ENCODE results near the gene METTL15.
"Not testable (repeated sequence)": the region's sequence is repeated elsewhere in the genome, so short reads cannot be mapped to it uniquely, and the experiment has no call there.

METTL15 gene

DNA sequence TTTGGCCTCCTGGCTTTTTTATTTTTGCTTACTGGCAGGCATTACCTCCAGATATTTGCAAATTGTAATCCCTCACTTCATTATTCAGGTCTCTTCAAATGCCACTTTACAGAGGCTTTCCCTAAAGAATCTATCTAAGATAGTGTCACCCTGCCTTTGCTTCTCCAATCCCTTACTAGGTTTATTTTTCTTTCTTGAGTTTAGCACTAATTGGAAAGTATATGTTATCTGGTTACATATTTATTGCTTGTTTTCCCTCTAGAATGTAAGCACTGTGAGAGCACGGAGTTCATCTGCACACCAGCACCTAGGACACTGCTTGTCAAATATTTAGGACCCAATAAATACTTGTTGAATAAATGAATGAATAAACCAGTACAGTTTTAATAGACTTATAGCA, 3.8 kb upstream of the METTL15 start:
- no peak for FAIRE-seq
- TF ChIP-seq POLR2A (IDR thresholded peaks at IDR 0.05; ENCODE audit: low read depth, low read length): no peak
- no peak for DNase-seq (ENCODE audit: insufficient read length, low spot score)

DNA sequence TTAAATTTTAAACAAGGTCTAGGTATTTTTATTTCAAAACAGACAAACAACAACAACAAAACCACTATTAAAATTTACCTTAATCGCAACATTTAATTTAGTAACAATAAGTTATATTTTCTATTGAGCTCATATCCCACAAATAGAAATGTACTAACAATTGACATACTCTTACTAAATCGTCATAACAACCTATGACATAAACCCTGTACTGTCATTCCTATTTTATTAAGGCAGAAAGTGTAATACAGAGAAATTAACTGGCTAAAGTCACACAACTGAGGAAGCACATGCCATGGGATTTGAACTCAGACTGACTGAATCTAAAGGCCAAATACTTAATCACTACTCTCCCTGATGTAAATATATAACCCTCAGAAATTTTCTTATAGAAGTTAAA, 3.2 kb upstream of the METTL15 start:
- DNase-seq (ENCODE audit: insufficient read length, low spot score): no peak
- TF ChIP-seq POLR2A (IDR thresholded peaks at IDR 0.05; ENCODE audit: low read depth, low read length): no peak
- FAIRE-seq: no peak

GRCh38 chr11:28105869-28106268, 2.3 kb upstream of the METTL15 start:
- no peak for FAIRE-seq
- DNase-seq (ENCODE audit: insufficient read length, low spot score): no peak
- TF ChIP-seq POLR2A (IDR thresholded peaks at IDR 0.05; ENCODE audit: low read depth, low read length): no peak

GRCh38 chr11:28106353-28107043, 1.7 kb upstream of the METTL15 start:
- FAIRE-seq: no peak
- TF ChIP-seq POLR2A (IDR thresholded peaks at IDR 0.05; ENCODE audit: low read depth, low read length): no peak
- DNase-seq (ENCODE audit: insufficient read length, low spot score): no peak

GRCh38 chr11:28107191-28107749, 918 bp upstream of the METTL15 start:
- no peak for TF ChIP-seq POLR2A (IDR thresholded peaks at IDR 0.05; ENCODE audit: low read depth, low read length)
- DNase-seq (ENCODE audit: insufficient read length, low spot score) (no peak), FAIRE-seq (no peak)

DNA sequence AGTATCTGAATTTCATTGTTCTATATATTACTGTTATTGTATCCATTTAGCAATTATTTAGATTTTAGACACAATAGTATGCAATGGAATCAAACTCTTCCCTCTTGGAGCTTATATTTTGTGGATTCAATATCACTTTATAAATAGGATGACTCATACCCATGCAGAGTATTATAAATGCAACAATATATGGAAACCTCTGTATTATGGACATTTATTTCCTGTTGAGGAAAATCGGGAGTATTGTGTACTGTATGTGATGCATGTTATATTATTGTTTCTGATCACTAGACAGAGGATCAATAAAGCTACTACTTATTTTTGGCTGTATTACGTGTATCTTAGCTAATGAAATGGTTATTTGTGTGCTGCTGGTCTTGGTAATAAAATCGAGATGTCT, 770 bp downstream of the METTL15 start:
- DNase-seq (ENCODE audit: insufficient read length, low spot score) (no peak), FAIRE-seq (no peak)
- no peak for TF ChIP-seq POLR2A (IDR thresholded peaks at IDR 0.05; ENCODE audit: low read depth, low read length)

- peak; percentile 72 for TF ChIP-seq POLR2A (IDR thresholded peaks at IDR 0.05; ENCODE audit: low read depth, low read length)
- FAIRE-seq: no peak
- DNase-seq (ENCODE audit: insufficient read length, low spot score): no peak
These were observed 2.1 kb downstream of the METTL15 start for GRCh38 chr11:28110108-28110820.

DNA sequence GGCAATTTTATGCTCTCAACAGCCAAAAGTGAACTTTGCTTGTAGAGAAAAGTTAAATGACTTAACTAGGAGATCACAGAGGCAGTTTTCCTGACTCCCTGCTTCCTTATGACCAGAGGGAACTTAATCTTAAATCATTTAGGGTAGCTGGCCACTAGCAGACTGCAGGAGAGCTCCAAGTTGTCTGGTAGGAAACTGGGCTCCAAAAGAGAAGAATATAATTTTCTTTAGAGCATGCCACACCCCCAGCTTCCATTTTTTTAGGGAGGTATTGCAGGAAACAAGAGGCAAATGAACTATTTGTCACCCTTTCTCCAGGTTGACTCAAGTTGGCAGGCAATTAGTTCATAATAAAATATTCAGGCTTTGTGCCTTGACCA, 2.6 kb downstream of the METTL15 start:
- no peak for TF ChIP-seq POLR2A (IDR thresholded peaks at IDR 0.05; ENCODE audit: low read depth, low read length)
- DNase-seq (ENCODE audit: insufficient read length, low spot score) (no peak), FAIRE-seq (no peak)

DNA sequence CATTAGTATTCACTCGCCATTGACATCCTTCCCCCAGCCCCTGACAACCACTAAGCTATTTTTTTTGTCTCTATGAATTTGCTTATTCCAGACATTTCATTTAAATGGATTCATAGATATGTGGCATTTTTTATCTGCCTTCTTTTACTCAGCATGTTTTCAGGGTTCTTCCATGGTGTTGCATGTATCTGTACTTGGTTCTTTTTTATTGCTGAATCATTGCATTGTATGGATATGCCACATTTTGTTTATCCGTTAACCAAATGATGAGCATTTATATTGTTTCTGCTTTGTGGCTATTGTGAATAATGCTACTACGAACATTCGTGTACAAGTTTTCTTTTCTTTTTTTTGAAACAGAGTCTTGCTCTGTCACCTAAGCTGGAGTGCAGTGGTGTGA, 5.9 kb downstream of the METTL15 start:
- DNase-seq (ENCODE audit: insufficient read length, low spot score): no peak
- no peak for TF ChIP-seq POLR2A (IDR thresholded peaks at IDR 0.05; ENCODE audit: low read depth, low read length)

GRCh38 chr11:28114731-28115130, 6.5 kb downstream of the METTL15 start:
- FAIRE-seq: no peak
- DNase-seq (ENCODE audit: insufficient read length, low spot score): no peak
- no peak for TF ChIP-seq POLR2A (IDR thresholded peaks at IDR 0.05; ENCODE audit: low read depth, low read length)

More for the DNA sequence above, 5.9 kb downstream of the METTL15 start:
- FAIRE-seq: no peak

- FAIRE-seq (peak; percentile 20), DNase-seq (ENCODE audit: insufficient read length, low spot score) (no peak)
- TF ChIP-seq POLR2A (IDR thresholded peaks at IDR 0.05; ENCODE audit: low read depth, low read length): no peak
These were observed 9.5 kb downstream of the METTL15 start for GRCh38 chr11:28117712-28118111.

- no peak for DNase-seq (ENCODE audit: insufficient read length, low spot score)
- peak; percentile 95 for FAIRE-seq
- TF ChIP-seq POLR2A (IDR thresholded peaks at IDR 0.05; ENCODE audit: low read depth, low read length): no peak
These were observed 15.0 kb downstream of the METTL15 start for GRCh38 chr11:28123151-28123581.

DNA sequence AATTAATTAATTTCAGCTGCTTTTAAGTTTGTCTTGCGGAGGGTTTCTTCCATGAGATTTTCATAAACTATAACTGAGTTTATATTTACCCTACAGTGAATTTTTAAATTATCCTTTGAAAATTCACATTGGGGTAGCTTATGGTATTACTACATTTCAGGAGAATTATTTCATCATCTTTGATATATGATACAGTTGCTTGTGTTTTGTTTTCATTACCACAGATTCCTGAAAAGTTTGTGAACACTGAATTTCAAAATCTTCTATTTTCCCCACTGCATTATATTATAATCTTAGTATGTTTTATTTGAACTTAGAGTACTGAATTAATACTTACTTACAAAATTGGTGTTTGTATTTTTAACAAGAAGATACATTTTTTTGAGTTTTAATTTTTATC, 24.4 kb downstream of the METTL15 start:
- FAIRE-seq (no peak), DNase-seq (ENCODE audit: insufficient read length, low spot score) (no peak)
- TF ChIP-seq POLR2A (IDR thresholded peaks at IDR 0.05; ENCODE audit: low read depth, low read length): no peak

GRCh38 chr11:28133146-28133545, 25.0 kb downstream of the METTL15 start:
- no peak for DNase-seq (ENCODE audit: insufficient read length, low spot score)
- peak; percentile 70 for FAIRE-seq
- TF ChIP-seq POLR2A (IDR thresholded peaks at IDR 0.05; ENCODE audit: low read depth, low read length): no peak

- DNase-seq (ENCODE audit: insufficient read length, low spot score); FAIRE-seq: not testable (repeated sequence)
These were observed 28.0 kb downstream of the METTL15 start for GRCh38 chr11:28136157-28136556.

Data from H54 (cell line).